GM06990 (cell line): ENCODE data around the gene ASCL4.

Source experiments
- DNase-seq: peaks from one replicate; pipeline ENCODE4 v3.0.0-alpha.2; 2011; ENCODE audit not compliant: insufficient read length; ENCODE audit errors: extremely low read depth
- H3K27me3 ChIP-seq: replicated peaks from 2 replicates; pipeline ENCODE4 v1.6.0; 2011; ENCODE audit warnings: low read length; ENCODE audit not compliant: control insufficient read depth, insufficient read depth
- H3K36me3 ChIP-seq: 2 replicates; pipeline ENCODE4 v1.5.1; 2011; ENCODE audit warnings: low read length; ENCODE audit not compliant: control insufficient read depth, insufficient read depth
- H3K4me3 ChIP-seq: replicated peaks from 2 replicates; pipeline ENCODE4 v1.5.1; 2011; ENCODE audit warnings: low read depth, mild to moderate bottlenecking, control low read depth, low read length
- CTCF ChIP-seq: IDR thresholded peaks from 2 replicates; pipeline ENCODE4 v1.5.1; 2011; ENCODE audit warnings: low read length, control low read depth, mild to moderate bottlenecking, inconsistent platforms; ENCODE audit not compliant: insufficient read depth, poor library complexity, severe bottlenecking

Gene ASCL4

GRCh38 chr12:107805488-107806180, 31.1 kb downstream of the ASCL4 start:
- no peaks in the 10 kb centered on the region; the same call in 1 of the 2 replicates for H3K27me3 ChIP-seq
- DNase-seq: no peak
- no peaks in the 10 kb centered on the region for H3K36me3 ChIP-seq
- no peak overlapping the region for H3K4me3 ChIP-seq
- no peak for TF ChIP-seq CTCF

- no peak for TF ChIP-seq CTCF
- no peaks in the 10 kb centered on the region; the same call in 1 of the 2 replicates for H3K27me3 ChIP-seq
- H3K36me3 ChIP-seq: no peaks in the 10 kb centered on the region
- DNase-seq: no peak
- no peak overlapping the region for H3K4me3 ChIP-seq
Observed at GRCh38 chr12:107807471-107808150, 33.1 kb downstream of the ASCL4 start.

GRCh38 chr12:107817250-107817649, 42.7 kb downstream of the ASCL4 start:
- H3K27me3 ChIP-seq: no peaks in the 10 kb centered on the region; the same call in 1 of the 2 replicates
- no peaks in the 10 kb centered on the region for H3K36me3 ChIP-seq
- no peak for TF ChIP-seq CTCF
- no peak for DNase-seq
- H3K4me3 ChIP-seq: no peak overlapping the region

- Histone ChIP-seq H3K36me3 (no peaks in the 10 kb centered on the region), H3K27me3 (no peaks in the 10 kb centered on the region), H3K4me3 (no peak overlapping the region)
- no peak for TF ChIP-seq CTCF
- no peak for DNase-seq
Observed at GRCh38 chr12:107818984-107819383, 44.5 kb downstream of the ASCL4 start.

GRCh38 chr12:107822356-107822755, 47.9 kb downstream of the ASCL4 start:
- H3K4me3 ChIP-seq: no peak overlapping the region
- no peak for TF ChIP-seq CTCF
- no peaks in the 10 kb centered on the region for H3K27me3 ChIP-seq
- H3K36me3 ChIP-seq: no peaks in the 10 kb centered on the region
- DNase-seq: no peak
